Left ventricle myocardium superior (tissue), 1 donor: Measurements from ENCODE around the gene ZNF646. TPM values are rescaled to one million over a fixed set of nuclear protein-coding genes. Genes with fewer than 3 reads are reported as not detected.

Experiments
- ATAC-seq: fragments of 200-7000 bp; cut with Tn5 transposase; one replicate; pipeline ENCODE4 v1.9.1; 2020; ENCODE audit warnings: mild to moderate bottlenecking, moderate library complexity
- DNase-seq: peaks from one replicate; pipeline ENCODE4 v3.0.0-alpha.2; 2020
- intact Hi-C: fragments of 100-400 bp; cut with micrococcal nuclease; formaldehyde crosslinking; loops from one replicate; pipeline ENCODE4 v1.11.0; 2022
- total RNA-seq: library from RNA; stranded (reverse); fragmentation: NEBNext Ultra II Directional; extraction: Animal tissue kit (Norgen Biotek cat#: 25700); gene quantifications from one replicate; pipeline ENCODE4 v1.2.1, GENCODE V29; 2021
- donor health status: DM: no; HTN: yes; CAD: no; lungs with severe emphysema.

Gene ZNF646
- total RNA-seq, 1 donor from 2014 or later = 9.9 TPM

DNA sequence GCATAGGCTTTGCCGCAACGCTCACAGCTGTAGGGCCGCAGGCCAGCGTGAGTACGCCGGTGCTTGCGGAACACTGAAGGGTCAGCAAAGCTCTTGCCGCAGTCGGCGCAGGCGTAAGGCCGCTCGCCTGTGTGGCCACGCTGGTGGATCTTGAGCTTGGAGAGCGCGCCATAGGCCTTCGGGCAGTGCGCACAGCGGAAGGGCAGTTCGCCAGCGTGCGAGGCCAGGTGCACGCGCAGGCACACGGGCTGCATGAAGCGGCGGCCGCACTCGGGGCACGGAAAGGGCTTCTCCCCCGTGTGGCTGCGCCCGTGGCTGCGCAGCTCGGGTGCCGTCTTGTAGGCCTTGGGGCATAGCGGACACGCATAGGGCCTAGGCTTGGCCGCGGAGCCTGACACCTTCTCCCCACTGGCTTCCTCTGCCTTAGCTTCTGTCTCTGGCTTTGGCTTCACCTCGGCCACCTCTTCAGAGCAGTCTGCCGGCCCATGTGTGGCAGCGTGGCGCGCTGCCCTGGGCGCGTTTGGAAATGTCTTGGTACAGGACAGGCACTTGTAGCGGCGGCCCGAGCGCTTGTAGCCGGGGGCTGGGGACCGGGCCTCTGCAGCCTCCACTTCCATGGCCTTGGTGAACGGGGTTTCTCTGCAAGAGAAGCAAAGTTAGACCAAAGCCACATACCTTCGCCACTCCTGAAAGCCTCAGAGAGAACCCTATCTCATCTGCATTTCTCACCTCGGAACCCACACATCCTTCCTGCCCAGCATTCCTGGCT, 10.2 kb upstream of the ZNF646 start:
- DNase-seq = no peak
- intact Hi-C loops = no loop called here
- no peak for ATAC-seq

DNA sequence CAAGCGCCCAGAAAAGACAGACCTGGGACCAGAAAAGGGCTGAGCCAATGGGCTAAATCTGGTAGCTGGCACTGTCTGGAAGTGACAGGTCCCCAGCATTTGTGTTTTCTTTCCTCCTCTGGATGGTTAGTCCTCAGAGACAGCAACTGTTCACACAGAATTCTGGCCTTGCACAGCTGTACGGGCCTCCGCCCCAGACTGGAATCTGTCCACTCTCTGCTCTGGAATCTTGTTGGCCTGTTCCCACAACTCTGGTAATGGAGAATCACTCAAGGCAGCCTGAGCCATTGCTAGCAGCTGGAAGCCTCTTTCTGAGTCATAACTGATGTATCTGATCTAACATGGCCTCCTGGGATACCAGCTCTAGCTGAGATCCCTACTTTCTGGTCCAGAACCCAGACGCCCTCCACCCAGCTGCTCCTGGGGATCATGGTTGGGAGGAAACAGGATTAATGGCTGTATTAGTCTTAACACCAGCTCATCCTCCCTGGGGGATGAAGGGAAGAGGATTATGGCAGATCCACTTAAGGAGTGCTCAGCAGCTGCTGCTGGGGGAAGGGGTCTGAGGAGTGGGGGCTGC, 9.2 kb upstream of the ZNF646 start:
- ATAC-seq = peak; percentile 95
- DNase-seq = peak; percentile 73
- intact Hi-C loops = no loop called here

DNA sequence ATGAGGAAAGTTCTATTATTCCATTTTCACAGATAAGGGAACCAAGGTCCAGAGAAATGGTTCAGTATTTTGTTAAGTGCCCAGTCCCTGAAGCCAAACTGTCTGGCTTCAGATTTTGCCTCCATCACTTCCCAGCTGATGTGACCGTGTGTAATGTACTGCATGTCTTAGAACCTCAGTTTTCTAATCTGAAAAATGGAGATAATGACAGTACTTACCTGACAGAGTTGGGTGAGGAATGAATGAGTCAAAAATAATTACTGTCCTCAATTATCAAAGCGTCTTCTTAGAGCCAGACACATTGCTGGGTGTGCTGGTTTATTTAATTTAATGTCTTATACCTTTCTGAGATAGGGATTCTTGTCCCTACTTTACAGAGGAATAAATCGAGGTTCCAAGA, 6.9 kb upstream of the ZNF646 start:
- intact Hi-C loops = no loop called here
- ATAC-seq (no peak), DNase-seq (no peak)

DNA sequence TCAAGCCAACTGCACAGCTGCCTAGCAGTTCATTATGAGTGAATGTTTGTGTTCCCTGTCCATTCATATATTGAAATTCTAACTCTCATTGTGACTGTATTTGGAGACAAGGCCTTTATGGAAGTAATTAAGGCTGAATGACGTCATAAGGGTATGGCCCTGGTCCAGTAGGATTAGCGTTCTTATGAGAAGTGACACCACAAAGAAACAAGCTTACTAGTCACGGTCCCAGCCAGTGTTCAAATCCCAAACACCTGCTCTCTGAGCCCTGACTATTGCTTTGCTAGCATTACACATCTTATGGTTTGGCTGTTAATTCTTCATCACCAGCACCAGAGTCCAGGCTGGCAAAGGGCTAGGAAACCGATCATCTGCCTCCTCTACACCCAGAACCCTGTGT, 2.4 kb upstream of the ZNF646 start:
- intact Hi-C loops = no loop called here
- DNase-seq = no peak
- no peak for ATAC-seq

DNA sequence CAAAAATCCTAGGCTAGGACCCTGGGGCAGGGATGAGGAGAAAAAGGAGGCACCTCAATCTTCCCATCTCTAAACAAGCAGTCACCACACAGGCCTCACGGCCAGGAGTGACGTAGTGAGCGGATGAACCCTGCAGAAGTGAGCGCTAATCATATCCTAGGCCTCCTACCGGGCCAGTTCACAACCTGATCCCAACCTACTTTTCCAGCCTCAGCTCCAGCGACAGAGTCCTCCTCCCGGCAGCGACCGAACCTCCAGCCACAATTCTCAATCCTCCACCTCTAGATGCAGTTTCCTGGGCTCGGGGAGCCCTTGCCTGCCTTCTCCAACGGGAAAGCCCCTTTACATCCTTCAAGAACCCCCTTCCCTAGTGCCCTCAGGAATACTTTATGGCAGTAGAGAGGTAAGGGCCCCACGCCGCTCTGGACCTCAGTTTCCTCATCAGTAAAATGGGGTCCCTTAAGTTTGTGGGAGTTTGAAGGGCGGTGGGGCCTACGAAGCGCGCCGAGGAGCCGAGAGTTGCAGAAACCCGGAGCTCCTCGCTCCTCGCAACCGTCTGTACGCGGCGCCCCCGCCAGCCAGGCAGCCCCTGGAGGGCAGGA, 1.6 kb upstream of the ZNF646 start:
- DNase-seq (no peak), ATAC-seq (no peak)
- intact Hi-C loops = no loop called here

DNA sequence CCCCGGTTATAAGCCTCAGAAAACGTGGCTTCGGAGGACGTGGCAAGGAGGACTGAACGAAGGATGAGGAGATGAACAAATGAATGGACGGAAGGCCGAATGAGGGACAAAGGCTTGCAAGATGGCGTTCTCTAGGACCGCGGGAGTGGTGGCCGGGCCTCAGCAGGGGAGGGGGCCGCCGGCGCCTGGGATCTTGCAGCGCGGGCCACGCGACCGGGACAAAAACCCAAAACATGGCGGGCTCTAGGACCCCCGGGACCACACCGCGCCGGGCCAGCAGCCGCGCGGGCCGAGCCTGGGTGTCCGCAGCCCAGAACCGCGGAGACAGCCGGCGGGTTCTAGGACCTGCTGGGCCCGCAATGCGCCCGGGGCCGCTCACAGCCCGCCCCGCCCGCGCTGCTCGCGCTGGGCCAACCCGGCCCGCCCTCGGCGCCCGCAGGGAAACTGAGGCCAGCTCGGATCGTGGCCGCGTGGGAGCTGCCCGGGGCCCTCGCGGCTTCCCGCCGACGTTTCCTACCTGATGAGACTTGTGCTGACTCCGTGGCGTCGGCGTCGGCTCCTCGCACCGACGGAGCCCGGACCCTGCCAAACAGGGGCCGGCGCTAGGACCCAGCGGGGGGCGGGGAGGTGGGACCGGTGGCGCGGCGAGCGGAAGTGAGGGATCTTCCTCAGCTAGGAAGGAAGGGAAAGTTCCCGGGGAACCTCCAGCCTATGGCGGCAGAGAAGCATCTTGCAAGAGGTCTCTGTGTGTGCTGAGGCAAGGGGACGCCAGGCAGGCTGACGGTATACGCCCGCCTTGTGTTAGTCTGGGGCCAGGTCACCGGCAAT, 866 bp upstream of the ZNF646 start:
- intact Hi-C loops = no loop called here
- DNase-seq (peak; percentile 94), ATAC-seq (peak; percentile 91)

DNA sequence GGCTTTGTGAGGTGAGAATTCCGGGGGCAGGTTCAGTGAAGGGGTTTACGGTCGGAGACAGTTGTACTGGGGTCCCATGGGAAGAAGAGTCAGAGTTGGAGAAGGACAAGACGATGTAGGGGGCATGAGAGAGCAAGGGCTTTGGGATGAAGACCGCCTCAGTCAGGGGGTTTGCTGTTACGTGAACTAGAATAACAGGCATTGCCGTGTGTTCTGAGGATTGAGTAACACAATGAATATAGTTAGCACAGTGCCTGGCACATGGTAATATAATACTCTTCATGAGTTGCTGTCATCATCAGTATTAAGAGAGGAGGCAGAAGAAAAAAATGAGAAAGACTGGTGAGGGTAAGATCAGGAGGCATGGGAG, 577 bp downstream of the ZNF646 start:
- ATAC-seq (no peak), DNase-seq (no peak)
- intact Hi-C loops = no loop called here

DNA sequence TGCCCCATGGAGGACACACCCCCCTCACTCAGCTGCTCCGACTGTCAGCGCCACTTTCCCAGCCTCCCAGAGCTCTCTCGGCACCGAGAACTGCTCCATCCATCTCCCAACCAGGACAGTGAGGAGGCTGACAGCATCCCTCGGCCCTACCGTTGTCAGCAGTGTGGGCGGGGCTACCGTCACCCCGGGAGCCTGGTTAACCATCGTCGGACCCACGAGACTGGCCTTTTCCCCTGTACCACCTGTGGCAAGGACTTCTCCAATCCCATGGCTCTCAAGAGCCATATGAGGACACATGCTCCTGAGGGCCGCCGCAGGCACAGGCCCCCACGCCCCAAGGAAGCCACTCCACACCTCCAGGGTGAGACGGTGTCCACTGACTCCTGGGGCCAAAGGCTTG, 2.1 kb downstream of the ZNF646 start:
- intact Hi-C loops = no loop called here
- no peak for DNase-seq
- ATAC-seq = no peak

DNA sequence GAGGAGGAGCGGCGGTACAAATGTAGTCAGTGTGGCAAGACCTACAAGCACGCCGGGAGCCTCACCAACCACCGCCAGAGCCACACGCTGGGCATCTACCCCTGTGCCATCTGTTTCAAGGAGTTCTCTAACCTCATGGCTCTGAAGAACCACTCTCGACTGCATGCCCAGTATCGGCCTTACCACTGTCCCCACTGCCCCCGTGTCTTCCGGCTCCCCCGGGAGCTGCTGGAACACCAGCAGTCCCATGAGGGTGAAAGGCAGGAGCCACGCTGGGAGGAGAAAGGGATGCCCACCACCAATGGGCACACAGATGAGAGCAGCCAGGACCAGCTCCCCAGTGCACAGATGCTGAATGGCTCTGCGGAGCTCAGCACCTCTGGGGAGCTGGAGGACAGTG, 2.8 kb downstream of the ZNF646 start:
- ATAC-seq = no peak
- intact Hi-C loops = no loop called here
- no peak for DNase-seq

DNA sequence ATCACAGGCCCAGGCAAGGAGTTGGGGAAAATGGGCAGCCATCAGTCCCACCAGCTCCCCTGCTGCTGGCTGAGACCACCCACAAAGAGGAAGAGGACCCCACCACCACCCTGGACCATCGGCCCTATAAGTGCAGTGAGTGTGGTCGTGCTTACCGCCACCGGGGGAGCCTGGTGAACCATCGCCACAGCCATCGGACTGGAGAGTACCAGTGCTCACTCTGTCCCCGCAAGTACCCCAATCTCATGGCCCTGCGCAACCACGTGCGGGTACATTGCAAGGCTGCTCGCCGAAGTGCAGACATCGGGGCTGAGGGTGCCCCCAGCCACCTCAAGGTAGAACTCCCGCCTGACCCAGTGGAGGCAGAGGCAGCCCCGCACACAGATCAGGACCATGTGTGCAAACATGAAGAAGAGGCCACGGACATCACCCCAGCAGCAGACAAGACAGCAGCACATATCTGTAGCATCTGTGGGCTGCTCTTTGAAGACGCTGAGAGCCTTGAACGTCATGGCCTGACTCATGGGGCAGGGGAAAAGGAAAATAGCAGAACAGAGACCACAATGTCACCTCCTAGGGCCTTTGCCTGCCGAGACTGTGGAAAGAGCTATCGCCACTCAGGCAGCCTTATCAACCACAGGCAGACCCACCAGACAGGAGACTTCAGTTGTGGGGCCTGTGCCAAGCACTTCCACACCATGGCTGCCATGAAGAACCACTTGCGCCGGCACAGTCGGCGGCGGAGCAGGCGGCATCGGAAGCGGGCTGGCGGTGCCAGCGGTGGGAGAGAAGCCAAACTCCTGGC, 3.6 kb downstream of the ZNF646 start:
- DNase-seq (no peak), ATAC-seq (no peak)
- intact Hi-C loops = no loop called here

DNA sequence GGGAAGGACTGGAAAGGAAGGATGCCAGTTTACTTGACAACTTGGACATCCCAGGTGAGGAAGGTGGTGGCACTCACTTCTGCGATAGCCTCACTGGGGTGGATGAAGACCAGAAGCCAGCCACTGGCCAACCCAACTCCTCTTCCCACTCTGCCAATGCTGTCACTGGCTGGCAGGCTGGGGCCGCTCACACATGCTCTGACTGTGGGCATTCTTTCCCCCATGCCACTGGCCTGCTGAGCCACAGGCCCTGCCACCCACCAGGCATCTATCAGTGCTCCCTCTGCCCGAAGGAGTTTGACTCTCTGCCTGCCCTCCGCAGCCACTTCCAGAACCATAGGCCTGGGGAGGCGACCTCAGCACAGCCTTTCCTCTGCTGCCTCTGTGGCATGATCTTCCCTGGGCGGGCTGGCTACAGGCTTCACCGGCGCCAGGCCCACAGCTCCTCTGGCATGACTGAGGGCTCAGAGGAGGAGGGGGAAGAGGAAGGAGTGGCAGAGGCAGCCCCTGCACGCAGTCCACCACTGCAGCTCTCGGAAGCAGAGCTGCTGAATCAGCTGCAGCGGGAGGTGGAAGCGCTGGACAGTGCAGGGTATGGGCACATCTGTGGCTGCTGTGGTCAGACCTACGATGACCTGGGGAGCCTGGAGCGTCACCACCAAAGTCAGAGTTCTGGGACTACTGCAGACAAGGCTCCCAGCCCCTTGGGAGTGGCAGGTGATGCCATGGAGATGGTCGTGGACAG, 4.5 kb downstream of the ZNF646 start:
- ATAC-seq (no peak), DNase-seq (no peak)
- intact Hi-C loops = no loop called here

DNA sequence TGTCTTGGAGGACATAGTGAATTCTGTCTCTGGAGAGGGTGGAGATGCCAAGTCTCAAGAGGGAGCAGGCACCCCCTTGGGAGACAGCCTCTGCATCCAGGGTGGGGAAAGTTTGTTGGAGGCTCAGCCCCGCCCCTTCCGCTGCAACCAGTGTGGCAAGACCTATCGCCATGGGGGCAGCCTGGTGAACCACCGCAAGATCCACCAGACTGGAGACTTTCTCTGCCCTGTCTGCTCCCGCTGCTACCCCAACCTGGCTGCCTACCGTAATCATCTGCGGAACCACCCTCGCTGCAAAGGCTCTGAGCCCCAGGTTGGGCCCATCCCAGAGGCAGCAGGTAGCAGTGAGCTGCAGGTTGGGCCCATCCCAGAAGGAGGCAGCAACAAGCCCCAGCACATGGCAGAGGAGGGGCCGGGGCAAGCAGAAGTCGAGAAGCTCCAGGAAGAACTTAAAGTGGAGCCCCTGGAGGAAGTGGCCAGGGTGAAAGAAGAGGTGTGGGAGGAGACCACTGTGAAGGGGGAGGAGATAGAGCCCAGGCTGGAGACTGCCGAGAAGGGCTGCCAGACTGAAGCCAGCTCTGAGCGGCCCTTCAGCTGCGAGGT, 5.2 kb downstream of the ZNF646 start:
- ATAC-seq (no peak), DNase-seq (no peak)
- intact Hi-C loops = no loop called here

DNA sequence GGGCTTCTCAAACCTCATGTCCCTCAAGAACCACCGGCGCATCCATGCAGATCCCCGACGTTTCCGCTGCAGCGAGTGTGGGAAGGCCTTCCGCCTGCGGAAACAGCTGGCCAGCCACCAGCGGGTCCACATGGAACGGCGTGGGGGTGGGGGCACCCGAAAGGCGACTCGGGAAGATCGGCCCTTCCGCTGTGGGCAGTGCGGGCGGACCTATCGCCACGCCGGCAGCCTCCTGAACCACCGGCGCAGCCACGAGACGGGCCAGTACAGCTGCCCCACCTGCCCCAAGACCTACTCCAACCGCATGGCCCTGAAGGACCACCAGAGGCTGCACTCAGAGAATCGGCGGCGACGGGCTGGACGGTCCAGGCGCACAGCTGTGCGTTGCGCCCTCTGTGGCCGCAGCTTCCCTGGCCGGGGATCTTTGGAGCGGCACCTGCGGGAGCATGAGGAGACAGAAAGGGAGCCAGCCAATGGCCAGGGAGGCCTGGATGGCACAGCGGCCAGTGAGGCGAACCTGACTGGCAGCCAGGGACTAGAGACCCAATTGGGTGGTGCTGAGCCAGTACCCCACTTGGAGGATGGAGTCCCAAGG, 5.9 kb downstream of the ZNF646 start:
- ATAC-seq (no peak), DNase-seq (no peak)
- intact Hi-C loops = no loop called here

DNA sequence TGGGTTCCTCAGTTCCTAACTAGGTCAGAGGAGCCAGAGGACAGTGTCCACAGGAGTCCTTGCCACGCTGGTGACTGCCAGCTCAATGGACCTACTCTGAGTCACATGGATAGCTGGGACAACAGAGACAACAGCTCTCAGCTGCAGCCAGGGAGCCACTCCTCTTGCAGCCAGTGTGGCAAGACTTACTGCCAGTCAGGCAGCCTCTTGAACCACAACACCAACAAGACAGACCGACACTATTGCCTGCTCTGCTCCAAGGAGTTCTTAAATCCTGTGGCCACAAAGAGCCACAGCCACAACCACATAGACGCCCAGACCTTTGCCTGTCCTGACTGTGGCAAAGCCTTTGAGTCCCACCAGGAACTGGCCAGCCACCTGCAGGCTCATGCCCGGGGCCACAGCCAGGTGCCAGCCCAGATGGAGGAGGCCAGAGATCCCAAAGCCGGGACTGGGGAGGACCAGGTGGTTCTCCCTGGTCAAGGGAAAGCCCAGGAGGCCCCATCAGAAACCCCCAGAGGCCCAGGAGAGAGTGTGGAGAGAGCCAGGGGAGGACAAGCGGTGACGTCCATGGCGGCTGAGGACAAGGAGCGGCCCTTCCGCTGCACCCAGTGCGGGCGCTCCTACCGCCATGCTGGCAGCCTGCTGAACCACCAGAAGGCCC, 6.7 kb downstream of the ZNF646 start:
- DNase-seq = no peak
- intact Hi-C loops = no loop called here
- ATAC-seq = no peak

DNA sequence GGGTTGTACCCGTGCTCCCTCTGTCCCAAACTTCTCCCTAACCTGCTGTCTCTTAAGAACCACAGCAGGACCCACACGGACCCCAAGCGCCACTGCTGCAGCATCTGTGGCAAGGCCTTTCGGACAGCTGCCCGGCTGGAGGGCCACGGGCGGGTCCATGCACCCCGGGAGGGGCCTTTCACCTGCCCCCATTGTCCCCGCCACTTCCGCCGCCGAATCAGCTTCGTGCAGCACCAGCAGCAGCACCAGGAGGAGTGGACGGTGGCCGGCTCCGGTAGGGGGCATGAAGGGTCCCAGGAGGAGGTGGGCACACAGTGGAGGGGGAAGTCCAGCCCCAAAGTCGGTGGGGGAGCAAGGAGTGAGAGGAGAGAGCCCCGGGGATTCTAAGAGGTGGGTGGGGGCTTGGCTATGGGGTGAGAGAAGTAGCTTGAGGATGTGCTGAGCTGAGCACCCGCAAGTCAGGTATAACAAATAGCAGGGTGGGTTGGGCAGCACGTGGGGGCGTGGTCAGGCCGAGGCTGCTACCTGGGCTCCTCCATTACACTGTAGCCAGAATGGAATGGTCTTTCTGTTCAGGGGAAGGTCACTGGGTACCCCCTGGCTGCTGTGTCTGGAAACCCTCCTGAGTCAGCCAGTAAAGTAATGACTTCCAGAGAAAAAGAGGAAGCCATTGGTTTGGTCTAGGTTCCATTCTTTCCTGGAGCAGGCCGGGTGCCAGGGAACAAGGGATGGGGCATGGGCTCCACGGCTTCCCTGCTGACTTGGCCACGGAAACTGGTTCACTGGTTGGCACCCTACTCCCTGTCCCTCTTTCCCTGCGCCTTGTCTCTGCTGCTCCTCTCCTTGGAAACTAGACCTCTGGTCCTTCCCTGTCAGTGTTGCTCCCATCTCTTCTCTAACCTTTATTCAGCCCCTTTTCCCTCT, 7.5 kb downstream of the ZNF646 start:
- no peak for ATAC-seq
- intact Hi-C loops = no loop called here
- no peak for DNase-seq

DNA sequence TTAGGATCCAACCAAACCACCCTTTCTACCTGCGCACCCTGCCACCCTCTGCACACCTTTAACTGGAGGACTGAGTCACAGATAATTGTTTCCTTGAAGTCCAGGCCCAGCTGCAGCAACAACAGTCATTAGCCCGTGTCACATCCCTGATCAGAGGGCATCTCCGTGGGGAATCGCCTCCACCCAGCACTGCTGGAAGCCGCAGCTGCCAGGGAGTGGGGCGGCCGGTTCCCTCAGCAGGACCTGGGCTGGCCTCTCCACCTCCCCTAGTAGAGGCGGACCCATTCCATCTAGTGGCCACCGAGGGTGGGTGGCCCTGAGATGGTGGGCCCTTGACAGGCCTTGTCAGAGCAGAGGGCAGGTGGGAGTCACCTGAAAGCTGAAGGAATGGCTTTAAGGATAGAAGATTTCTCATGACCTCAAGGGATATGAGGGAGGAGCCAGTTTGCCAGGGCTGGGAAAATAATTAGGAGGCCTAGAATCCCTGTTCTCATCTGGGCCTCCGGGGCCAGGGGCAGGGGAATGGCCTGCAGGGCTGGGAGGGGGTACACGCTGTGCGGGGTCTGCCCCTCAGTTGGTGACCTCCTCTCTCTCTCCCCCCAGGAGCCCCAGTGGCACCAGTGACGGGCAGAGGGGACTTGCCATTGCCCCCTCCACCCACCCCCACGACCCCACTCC, 8.3 kb downstream of the ZNF646 start:
- DNase-seq (no peak), ATAC-seq (no peak)
- intact Hi-C loops = no loop called here
